NB4 (cell line): ENCODE measurements around the gene BFSP1.

ENCODE experiments used
- CTCF ChIP-seq: IDR thresholded peaks from one replicate; pipeline ENCODE4 v1.5.1; 2012; ENCODE audit warnings: low read depth, low read length
- MAX ChIP-seq: IDR thresholded peaks from 2 replicates; pipeline ENCODE4 v1.6.1; 2011; ENCODE audit warnings: low read depth, low read length
- MYC ChIP-seq: IDR thresholded peaks from 2 replicates; pipeline ENCODE4 v1.6.1; 2011; ENCODE audit warnings: low read depth, low read length
- POLR2A ChIP-seq: IDR thresholded peaks from 2 replicates; pipeline ENCODE4 v1.6.1; 2011; ENCODE audit warnings: mild to moderate bottlenecking; ENCODE audit not compliant: insufficient read length; ENCODE audit errors: extremely low read depth

- TF ChIP-seq CTCF (no peak), MAX (no peak), MYC (no peak), POLR2A (no peak)
These were observed 18.0 kb upstream of the BFSP1 start for GRCh38 chr20:17549131-17549530.
